HCT116 (cell line): ENCODE data around the gene TENM4. TPM values are rescaled to one million over a fixed set of nuclear protein-coding genes. Genes with fewer than 3 reads are reported as not detected.

ENCODE experiments used
- ATAC-seq: fragments of 200-7000 bp; cut with Tn5 transposase; 2 replicates; pipeline ENCODE4 v1.9.1; 2020; ENCODE audit warnings: mild to moderate bottlenecking, moderate library complexity
- BruUV-seq: library from RNA; stranded (reverse); fragments of 400-500 nt; replicated peaks from 2 replicates; lab custom pipeline; 2021; lab: Mats Ljungman, UMichigan
- CTCF ChIA-PET: fragments of 300-600 bp; sonication (Branson Sonifier 250); formaldehyde crosslinking; loops from one replicate; lab custom pipeline; 2021; ENCODE audit warnings: antibody characterized with exemption; lab: Charles Lee
- POLR2A ChIA-PET: fragments of 300-600, 350-600 bp; sonication (Branson Sonifier 250); formaldehyde crosslinking; loops from one replicate; lab custom pipeline; 2021; ENCODE audit warnings: antibody characterized with exemption; lab: Charles Lee
- RAD21 ChIA-PET, 2 experiments: fragments of 300-600 bp; sonication (Branson Sonifier 250); formaldehyde crosslinking; loops; one replicate each; lab custom pipeline; 2023; ENCODE audit warnings: low total read pairs in 2 of 2; ENCODE audit not compliant: uncharacterized antibody in 2 of 2, unreplicated experiment in 2 of 2, low non-redundant PET in 1 of 2; lab: Charles Lee
- DNase-seq: peaks from one replicate; pipeline ENCODE4 v3.0.0-alpha.2; 2010; ENCODE audit warnings: low read depth, low spot score
- H2AFZ ChIP-seq: fragments of 200-600 bp; shearing (Covaris generic), sonication (generic); 2 replicates; pipeline ENCODE4 v1.6.1; 2017; ENCODE audit warnings: low read depth, mixed run types, mixed read lengths, antibody characterized with exemption, low read length; ENCODE audit not compliant: poor library complexity, severe bottlenecking
- H3K27ac ChIP-seq: 2 replicates; pipeline ENCODE4 v1.5.1; 2012; ENCODE audit warnings: low read depth, low read length
- H3K27me3 ChIP-seq: fragments of 200-600 bp; sonication (generic); 2 replicates; pipeline ENCODE4 v1.6.1; 2016; ENCODE audit warnings: mixed run types, low read length, mixed read lengths; ENCODE audit not compliant: insufficient read depth
- H3K36me3 ChIP-seq, 2 experiments: fragments of 200-500 bp in 1 of 2; fragments of 200-600 bp in 1 of 2; sonication (Bioruptor generic) in 1 of 2; sonication (generic) in 1 of 2; 2 replicates each; pipeline versions ENCODE4 v1.5.1 to v1.6.1; 2014 to 2016; ENCODE audit warnings: low read length in 2 of 2, inconsistent platforms in 1 of 2, mixed read lengths in 1 of 2, mixed run types in 1 of 2; ENCODE audit not compliant: insufficient read depth in 2 of 2, control insufficient read depth in 1 of 2
- H3K4me1 ChIP-seq, 2 experiments: fragments of 200-600 bp in 1 of 2; sonication (generic) in 1 of 2; 2 replicates each; pipeline versions ENCODE4 v1.5.1 to v1.6.1; 2012 to 2017; ENCODE audit warnings: low read length in 2 of 2, inconsistent platforms in 1 of 2, mild to moderate bottlenecking in 1 of 2, mixed read lengths in 1 of 2, mixed run types in 1 of 2, moderate library complexity in 1 of 2; ENCODE audit not compliant: insufficient read depth in 2 of 2, control insufficient read depth in 1 of 2
- H3K4me2 ChIP-seq: fragments of 200-600 bp; sonication (generic); 2 replicates; pipeline ENCODE4 v1.6.1; 2017; ENCODE audit warnings: mixed run types, low read length, mixed read lengths
- H3K4me3 ChIP-seq, 2 experiments: fragments of 200-600 bp in 1 of 2; sonication (generic) in 1 of 2; replicated peaks in 1 of 2; 2 replicates each; pipeline ENCODE4 v1.5.1; 2011 to 2016; ENCODE audit warnings: low read length in 2 of 2, control low read depth in 1 of 2, low read depth in 1 of 2, mild to moderate bottlenecking in 1 of 2, mixed read lengths in 1 of 2, mixed run types in 1 of 2
- H3K79me2 ChIP-seq: fragments of 200-600 bp; sonication (generic); 2 replicates; pipeline ENCODE4 v1.6.1; 2017; ENCODE audit warnings: mild to moderate bottlenecking, mixed run types, low read length, moderate library complexity, mixed read lengths; ENCODE audit not compliant: insufficient read depth
- H3K9ac ChIP-seq: fragments of 200-600 bp; sonication (generic); 2 replicates; pipeline ENCODE4 v1.6.1; 2016; ENCODE audit warnings: low read length, mixed read lengths
- H3K9me2 ChIP-seq: fragments of 200-600 bp; sonication (generic), shearing (Covaris generic); 2 replicates; pipeline ENCODE4 v1.6.1; 2017; ENCODE audit warnings: mixed run types, mild to moderate bottlenecking, moderate library complexity; ENCODE audit not compliant: insufficient read depth
- H3K9me3 ChIP-seq, 2 experiments: fragments of 200-500 bp in 1 of 2; fragments of 200-600 bp in 1 of 2; sonication (Bioruptor generic) in 1 of 2; sonication (generic) in 1 of 2; 2 replicates each; pipeline ENCODE4 v1.6.1; 2014 to 2017; ENCODE audit warnings: low read length in 2 of 2, mixed read lengths in 2 of 2, inconsistent platforms in 1 of 2, low read depth in 1 of 2, mild to moderate bottlenecking in 1 of 2, mixed run types in 1 of 2, moderate library complexity in 1 of 2; ENCODE audit not compliant: control insufficient read depth in 1 of 2, insufficient read depth in 1 of 2
- H4K20me1 ChIP-seq: fragments of 200-600 bp; sonication (generic), shearing (Covaris generic); 2 replicates; pipeline ENCODE4 v1.6.1; 2017; ENCODE audit warnings: mixed run types, mild to moderate bottlenecking, moderate library complexity; ENCODE audit not compliant: insufficient read depth
- EGR1 ChIP-seq: IDR thresholded peaks from 2 replicates; pipeline ENCODE4 v1.6.1; 2012; ENCODE audit warnings: low read depth
- ELF1 ChIP-seq: IDR thresholded peaks from 2 replicates; pipeline ENCODE4 v1.6.1; 2012; ENCODE audit warnings: low read depth, borderline replicate concordance
- EZH2 ChIP-seq: fragments of 200-600 bp; sonication (generic); IDR thresholded peaks from 2 replicates; pipeline ENCODE4 v1.6.1; 2017; ENCODE audit warnings: antibody characterized with exemption, mixed run types
- REST ChIP-seq: IDR thresholded peaks from 2 replicates; pipeline ENCODE4 v1.6.1; 2012; ENCODE audit warnings: low read depth
- SIN3A ChIP-seq: IDR thresholded peaks from 2 replicates; pipeline ENCODE4 v1.6.1; 2012; ENCODE audit warnings: low read depth
- ZFX ChIP-seq: fragments of 450-650 bp; IDR thresholded peaks from 2 replicates; pipeline ENCODE4 v1.6.1; 2017
- intact Hi-C: fragments of 100-400 bp; cut with micrococcal nuclease; formaldehyde crosslinking; loops from 2 replicates; pipeline ENCODE4 v1.10.0; 2022
- total RNA-seq: library from RNA; stranded (reverse); gene quantifications from one replicate; pipeline ENCODE4 v1.2.1, GENCODE V29; 2021; ENCODE audit not compliant: unreplicated experiment
- TF ChIP-seq, protein P1 (sequence below): IDR thresholded peaks from 2 replicates; pipeline ENCODE4 v1.6.1; 2011; ENCODE audit warnings: mild to moderate bottlenecking, low read length, moderate library complexity; ENCODE audit not compliant: insufficient replicate concordance; ENCODE audit errors: extremely low read depth

TENM4 gene
- total RNA-seq, 1 experiment from 2014 or later = 0.05 TPM

DNA sequence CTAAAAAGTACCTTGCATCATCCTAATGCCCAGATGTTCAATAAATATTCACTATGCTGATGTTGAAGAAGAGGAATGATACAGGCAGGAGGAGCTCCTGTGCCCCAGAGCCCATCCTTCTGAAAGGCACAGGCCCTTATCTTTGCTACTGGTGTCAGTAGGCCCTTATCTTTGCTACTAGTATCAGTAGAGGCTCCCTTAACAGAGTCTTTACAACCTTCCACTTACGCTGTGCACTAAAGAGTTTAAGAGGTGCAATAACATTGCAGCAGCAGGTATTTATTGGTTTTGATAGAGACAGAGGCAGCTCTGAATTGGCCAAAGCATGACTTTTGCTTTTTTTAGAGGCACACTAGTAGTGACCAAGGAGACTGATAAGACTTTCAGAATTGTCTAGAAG is 174.4 kb downstream of the TENM4 start:
- Histone ChIP-seq H2AFZ (no peak overlapping the region), H4K20me1 (no peaks in the 10 kb centered on the region), H3K79me2 (no peaks in the 10 kb centered on the region), H3K4me3 (no peak overlapping the region), H3K9ac (no peak overlapping the region), H3K36me3 (no peaks in the 10 kb centered on the region), H3K27me3 (0 out of 2 replicates have a peak, but pooled peaks cover 20% of the 10 kb centered on the region), H3K4me1 (no peaks in the 10 kb centered on the region), H3K4me2 (no peak overlapping the region), H3K9me3 (no peaks in the 10 kb centered on the region), H3K9me2 (no peaks in the 10 kb centered on the region), H3K27ac (no peak overlapping the region)
- TF ChIP-seq REST = no peak
- TF ChIP-seq SIN3A = no peak
- TF ChIP-seq, protein P1, sequence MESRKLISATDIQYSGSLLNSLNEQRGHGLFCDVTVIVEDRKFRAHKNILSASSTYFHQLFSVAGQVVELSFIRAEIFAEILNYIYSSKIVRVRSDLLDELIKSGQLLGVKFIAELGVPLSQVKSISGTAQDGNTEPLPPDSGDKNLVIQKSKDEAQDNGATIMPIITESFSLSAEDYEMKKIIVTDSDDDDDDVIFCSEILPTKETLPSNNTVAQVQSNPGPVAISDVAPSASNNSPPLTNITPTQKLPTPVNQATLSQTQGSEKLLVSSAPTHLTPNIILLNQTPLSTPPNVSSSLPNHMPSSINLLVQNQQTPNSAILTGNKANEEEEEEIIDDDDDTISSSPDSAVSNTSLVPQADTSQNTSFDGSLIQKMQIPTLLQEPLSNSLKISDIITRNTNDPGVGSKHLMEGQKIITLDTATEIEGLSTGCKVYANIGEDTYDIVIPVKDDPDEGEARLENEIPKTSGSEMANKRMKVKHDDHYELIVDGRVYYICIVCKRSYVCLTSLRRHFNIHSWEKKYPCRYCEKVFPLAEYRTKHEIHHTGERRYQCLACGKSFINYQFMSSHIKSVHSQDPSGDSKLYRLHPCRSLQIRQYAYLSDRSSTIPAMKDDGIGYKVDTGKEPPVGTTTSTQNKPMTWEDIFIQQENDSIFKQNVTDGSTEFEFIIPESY = no peak
- TF ChIP-seq EZH2 = no peak
- TF ChIP-seq EGR1 = no peak
- no peak for TF ChIP-seq ELF1
- TF ChIP-seq ZFX = no peak
- CTCF ChIA-PET = no interaction called here
- ATAC-seq = no peak
- no peak for DNase-seq
- POLR2A ChIA-PET = no interaction called here
- RAD21 ChIA-PET = no interaction called here
- no TSS peak for BruUV-seq
- intact Hi-C loops = no loop called here
